Astrocyte (in vitro differentiated cells and primary cell): ENCODE data around the gene AKIP1. TPM values are rescaled to one million over a fixed set of nuclear protein-coding genes. Genes with fewer than 3 reads are reported as not detected.

ENCODE experiments used
- DNase-seq: peaks from one replicate; pipeline ENCODE4 v3.0.0-alpha.2; 2010; ENCODE audit warnings: low read depth
- FAIRE-seq: peaks from 2 replicates; lab custom pipeline; 2011; peaks lifted over from hg19 to GRCh38; lab: Jason Lieb, UNC
- H2AFZ ChIP-seq: 2 replicates; pipeline ENCODE4 v1.6.0; 2012; ENCODE audit warnings: low read depth, low read length, inconsistent platforms
- H3K27ac ChIP-seq: 2 replicates; pipeline ENCODE4 v1.5.1; 2011; ENCODE audit warnings: low read depth, low read length, inconsistent platforms
- H3K27me3 ChIP-seq: 2 replicates; pipeline ENCODE4 v1.6.0; 2011; ENCODE audit warnings: low read length, inconsistent platforms; ENCODE audit not compliant: insufficient read depth
- H3K36me3 ChIP-seq: 2 replicates; pipeline ENCODE4 v1.5.1; 2011; ENCODE audit warnings: low read length, inconsistent platforms; ENCODE audit not compliant: insufficient read depth
- H3K4me1 ChIP-seq: 2 replicates; pipeline ENCODE4 v1.5.1; 2011; ENCODE audit warnings: low read length, inconsistent platforms; ENCODE audit not compliant: insufficient read depth
- H3K4me2 ChIP-seq: 2 replicates; pipeline ENCODE4 v1.6.0; 2012; ENCODE audit warnings: low read length, inconsistent platforms
- H3K4me3 ChIP-seq: 2 replicates; pipeline ENCODE4 v1.5.1; 2011; ENCODE audit warnings: low read depth, mild to moderate bottlenecking, low read length, inconsistent platforms; ENCODE audit not compliant: insufficient read depth
- H3K79me2 ChIP-seq: 2 replicates; pipeline ENCODE4 v1.6.0; 2012; ENCODE audit warnings: mild to moderate bottlenecking, low read length, inconsistent platforms; ENCODE audit not compliant: insufficient read depth
- H3K9ac ChIP-seq: 2 replicates; pipeline ENCODE4 v1.6.0; 2012; ENCODE audit warnings: mild to moderate bottlenecking, low read length, inconsistent platforms
- H3K9me3 ChIP-seq: 2 replicates; pipeline ENCODE4 v1.5.1; 2012; ENCODE audit warnings: low read depth, mild to moderate bottlenecking, low read length, inconsistent platforms; ENCODE audit not compliant: insufficient read depth
- H4K20me1 ChIP-seq: 2 replicates; pipeline ENCODE4 v1.6.0; 2012; ENCODE audit warnings: low read length, inconsistent platforms; ENCODE audit not compliant: insufficient read depth
- H3K27ac Mint-ChIP-seq: one replicate; pipeline ENCODE4 v1.8.0; 2021; ENCODE audit warnings: mild to moderate bottlenecking, mixed read lengths; ENCODE audit not compliant: unreplicated experiment
- H3K27me3 Mint-ChIP-seq: one replicate; pipeline ENCODE4 v1.8.0; 2021; ENCODE audit warnings: low read depth, mixed read lengths; ENCODE audit not compliant: unreplicated experiment
- H3K36me3 Mint-ChIP-seq: one replicate; pipeline ENCODE4 v1.8.0; 2021; ENCODE audit warnings: low read depth, mixed read lengths; ENCODE audit not compliant: unreplicated experiment
- H3K4me1 Mint-ChIP-seq: one replicate; pipeline ENCODE4 v1.8.0; 2021; ENCODE audit warnings: low read depth, mixed read lengths; ENCODE audit not compliant: unreplicated experiment
- H3K4me3 Mint-ChIP-seq: one replicate; pipeline ENCODE4 v1.8.0; 2021; ENCODE audit warnings: mild to moderate bottlenecking, moderate library complexity, mixed read lengths; ENCODE audit not compliant: unreplicated experiment
- H3K9me3 Mint-ChIP-seq: one replicate; pipeline ENCODE4 v1.8.0; 2021; ENCODE audit warnings: mild to moderate bottlenecking, mixed read lengths; ENCODE audit not compliant: unreplicated experiment
- EZH2 ChIP-seq: IDR thresholded peaks from 2 replicates; pipeline ENCODE4 v1.6.1; 2012; ENCODE audit warnings: mild to moderate bottlenecking, low read length, inconsistent platforms; ENCODE audit not compliant: insufficient read depth
- total RNA-seq: library from RNA; stranded (reverse); gene quantifications from 2 replicates; pipeline ENCODE4 v1.2.1, GENCODE V29; 2021
- TF ChIP-seq, protein P1 (sequence below): IDR thresholded peaks from 2 replicates; pipeline ENCODE4 v1.5.1; 2011; ENCODE audit warnings: low read depth, mild to moderate bottlenecking, inconsistent platforms, low read length, moderate library complexity; ENCODE audit not compliant: insufficient read depth

The AKIP1 gene
- total RNA-seq, 1 donor from 2014 or later = 48.2 TPM

DNA sequence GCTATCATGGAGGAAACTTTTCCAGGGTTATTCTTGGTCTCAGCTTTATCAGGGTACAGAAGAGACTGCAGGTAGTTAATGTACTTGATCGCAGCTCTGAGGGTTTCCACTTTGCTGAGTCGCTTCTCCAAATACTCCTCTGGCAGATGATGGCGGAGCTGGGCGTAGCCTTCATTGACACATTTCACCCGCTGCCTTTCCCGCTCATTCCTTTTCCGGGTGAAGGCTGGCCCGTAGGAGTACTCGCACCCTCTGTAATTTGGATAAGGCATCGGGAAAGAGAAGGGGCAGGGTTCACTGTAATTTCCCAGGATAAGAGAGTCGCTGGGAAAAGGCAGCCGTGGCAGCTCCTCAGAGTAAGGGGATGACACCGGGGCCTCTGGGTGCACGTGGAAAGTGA lies 26.7 kb downstream of the AKIP1 start:
- no peaks in the 10 kb centered on the region for H3K9me3 ChIP-seq
- H3K27ac ChIP-seq = no peak overlapping the region
- no peak overlapping the region for H2AFZ ChIP-seq
- TF ChIP-seq EZH2 = no peak
- TF ChIP-seq, protein P1, sequence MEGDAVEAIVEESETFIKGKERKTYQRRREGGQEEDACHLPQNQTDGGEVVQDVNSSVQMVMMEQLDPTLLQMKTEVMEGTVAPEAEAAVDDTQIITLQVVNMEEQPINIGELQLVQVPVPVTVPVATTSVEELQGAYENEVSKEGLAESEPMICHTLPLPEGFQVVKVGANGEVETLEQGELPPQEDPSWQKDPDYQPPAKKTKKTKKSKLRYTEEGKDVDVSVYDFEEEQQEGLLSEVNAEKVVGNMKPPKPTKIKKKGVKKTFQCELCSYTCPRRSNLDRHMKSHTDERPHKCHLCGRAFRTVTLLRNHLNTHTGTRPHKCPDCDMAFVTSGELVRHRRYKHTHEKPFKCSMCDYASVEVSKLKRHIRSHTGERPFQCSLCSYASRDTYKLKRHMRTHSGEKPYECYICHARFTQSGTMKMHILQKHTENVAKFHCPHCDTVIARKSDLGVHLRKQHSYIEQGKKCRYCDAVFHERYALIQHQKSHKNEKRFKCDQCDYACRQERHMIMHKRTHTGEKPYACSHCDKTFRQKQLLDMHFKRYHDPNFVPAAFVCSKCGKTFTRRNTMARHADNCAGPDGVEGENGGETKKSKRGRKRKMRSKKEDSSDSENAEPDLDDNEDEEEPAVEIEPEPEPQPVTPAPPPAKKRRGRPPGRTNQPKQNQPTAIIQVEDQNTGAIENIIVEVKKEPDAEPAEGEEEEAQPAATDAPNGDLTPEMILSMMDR = no peak
- Mint-ChIP-seq H3K9me3 (peaks cover 2% of the 10 kb centered on the region), H3K4me1 (peaks cover 16% of the 10 kb centered on the region), H3K27me3 (no peaks in the 10 kb centered on the region), H3K36me3 (peaks cover 2% of the 10 kb centered on the region), H3K27ac (no peak overlapping the region), H3K4me3 (no peak overlapping the region)
- no peak overlapping the region for H3K9ac ChIP-seq
- H3K4me3 ChIP-seq = no peak overlapping the region
- no peak for DNase-seq
- no peaks in the 10 kb centered on the region for H4K20me1 ChIP-seq
- FAIRE-seq = no peak
- peaks cover 9% of the 10 kb centered on the region for H3K4me1 ChIP-seq
- no peaks in the 10 kb centered on the region for H3K27me3 ChIP-seq
- H3K79me2 ChIP-seq = no peaks in the 10 kb centered on the region
- H3K4me2 ChIP-seq = no peak overlapping the region
- no peaks in the 10 kb centered on the region for H3K36me3 ChIP-seq

DNA sequence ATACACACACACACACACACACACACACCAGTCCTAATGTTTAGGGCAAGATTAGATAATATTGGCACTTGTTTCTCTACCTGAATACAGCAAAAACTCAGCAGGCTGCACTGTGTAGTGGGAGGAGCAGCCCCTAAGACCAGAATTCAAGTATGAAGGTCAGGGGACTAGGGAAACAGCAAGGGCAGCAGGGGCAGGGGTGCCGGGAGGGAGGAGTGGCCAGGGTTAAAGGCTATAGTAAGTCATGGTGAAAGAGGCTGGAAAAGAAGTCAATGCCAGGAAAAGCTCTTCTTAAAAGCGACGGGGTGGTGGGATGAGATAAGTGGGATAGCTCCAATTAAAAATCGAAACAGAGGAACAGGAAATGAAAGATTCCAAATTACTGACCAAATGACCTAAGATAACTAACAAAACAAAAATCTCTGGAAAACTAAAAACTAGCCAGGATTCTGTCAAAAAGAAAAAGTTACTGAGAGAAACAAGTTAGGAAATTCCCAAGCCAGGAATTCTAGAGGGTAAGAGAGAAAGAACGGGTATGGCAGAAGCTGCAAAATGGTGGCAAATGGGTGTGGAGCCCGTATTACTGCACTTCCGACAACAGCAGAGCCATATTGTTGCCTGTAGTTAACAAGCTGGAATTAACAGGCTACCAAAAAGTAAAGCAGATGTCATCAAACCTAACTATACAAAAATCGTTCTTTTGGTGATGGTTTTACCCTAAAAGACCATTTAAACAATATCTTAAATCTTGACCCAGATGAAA lies 30.5 kb downstream of the AKIP1 start:
- Histone ChIP-seq H3K27me3 (no peaks in the 10 kb centered on the region), H3K4me2 (no peak overlapping the region), H3K9me3 (no peaks in the 10 kb centered on the region), H3K36me3 (no peaks in the 10 kb centered on the region), H3K27ac (no peak overlapping the region), H2AFZ (no peak overlapping the region), H3K9ac (no peak overlapping the region), H3K4me3 (no peak overlapping the region), H4K20me1 (no peaks in the 10 kb centered on the region), H3K79me2 (no peaks in the 10 kb centered on the region), H3K4me1 (no peaks in the 10 kb centered on the region)
- Mint-ChIP-seq H3K9me3 (no peaks in the 10 kb centered on the region), H3K27ac (no peak overlapping the region), H3K4me1 (no peaks in the 10 kb centered on the region), H3K27me3 (no peaks in the 10 kb centered on the region), H3K4me3 (no peak overlapping the region), H3K36me3 (no peaks in the 10 kb centered on the region)
- TF ChIP-seq, protein P1 = no peak
- TF ChIP-seq EZH2 = no peak
- FAIRE-seq (no peak), DNase-seq (no peak)

DNA sequence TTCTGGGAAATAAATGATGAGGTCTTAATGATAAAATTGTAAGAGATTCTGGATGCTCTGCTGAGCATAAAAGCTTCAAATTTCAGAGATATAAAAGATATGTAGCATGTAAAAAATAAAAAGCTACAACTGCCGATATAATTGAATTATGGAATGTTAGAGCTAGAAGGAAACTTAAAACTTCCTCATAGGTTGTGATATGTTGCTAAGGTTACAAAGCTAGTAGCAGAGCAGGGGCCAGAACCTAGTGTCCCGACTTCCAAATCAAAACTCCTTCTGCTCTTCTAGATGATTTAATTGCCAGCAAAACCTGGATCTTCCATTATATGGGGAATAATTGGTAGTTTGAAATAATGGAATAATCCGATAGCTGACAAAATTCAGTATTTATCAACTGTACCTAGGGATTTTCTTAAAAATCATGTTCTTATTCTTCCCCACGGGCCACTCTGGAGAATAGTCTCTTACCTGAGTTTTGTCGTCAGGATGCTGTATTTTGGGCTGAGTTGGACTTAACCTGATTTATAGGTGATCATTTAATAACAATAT lies 31.6 kb downstream of the AKIP1 start, which contains the start of gene ASCL3:
ASCL3 (minus strand) TSS at position 499 of the 549 bp plus-strand sequence. CDS start 4,855 bp downstream, outside the sequence.
- H3K36me3 Mint-ChIP-seq = peaks cover 5% of the 10 kb centered on the region
- H3K4me2 ChIP-seq = no peak within 1 kb of the TSS
- H3K4me3 ChIP-seq = no peak within 1 kb of the TSS
- no peak for TF ChIP-seq EZH2
- TF ChIP-seq, protein P1 = no peak
- no peaks in the 10 kb centered on the region for H3K9me3 Mint-ChIP-seq
- no peak within 1 kb of the TSS for H3K27ac ChIP-seq
- no peak within 1 kb of the TSS for H3K27ac Mint-ChIP-seq
- peaks cover 6% of the 10 kb centered on the region for H3K4me1 Mint-ChIP-seq
- FAIRE-seq = no peak
- no peak within 1 kb of the TSS for H2AFZ ChIP-seq
- no peaks in the 10 kb centered on the region for H3K79me2 ChIP-seq
- H3K27me3 ChIP-seq = no peaks in the 10 kb centered on the region
- H3K36me3 ChIP-seq = peaks cover 5% of the 10 kb centered on the region
- no peaks in the 10 kb centered on the region for H3K9me3 ChIP-seq
- H3K4me1 ChIP-seq = no peaks in the 10 kb centered on the region
- H3K27me3 Mint-ChIP-seq = no peaks in the 10 kb centered on the region
- H4K20me1 ChIP-seq = no peaks in the 10 kb centered on the region
- no peak for DNase-seq
- H3K9ac ChIP-seq = no peak within 1 kb of the TSS
- H3K4me3 Mint-ChIP-seq = no peak within 1 kb of the TSS
